ENCODE measurements around the gene CCDC127.

The CCDC127 gene

DNA sequence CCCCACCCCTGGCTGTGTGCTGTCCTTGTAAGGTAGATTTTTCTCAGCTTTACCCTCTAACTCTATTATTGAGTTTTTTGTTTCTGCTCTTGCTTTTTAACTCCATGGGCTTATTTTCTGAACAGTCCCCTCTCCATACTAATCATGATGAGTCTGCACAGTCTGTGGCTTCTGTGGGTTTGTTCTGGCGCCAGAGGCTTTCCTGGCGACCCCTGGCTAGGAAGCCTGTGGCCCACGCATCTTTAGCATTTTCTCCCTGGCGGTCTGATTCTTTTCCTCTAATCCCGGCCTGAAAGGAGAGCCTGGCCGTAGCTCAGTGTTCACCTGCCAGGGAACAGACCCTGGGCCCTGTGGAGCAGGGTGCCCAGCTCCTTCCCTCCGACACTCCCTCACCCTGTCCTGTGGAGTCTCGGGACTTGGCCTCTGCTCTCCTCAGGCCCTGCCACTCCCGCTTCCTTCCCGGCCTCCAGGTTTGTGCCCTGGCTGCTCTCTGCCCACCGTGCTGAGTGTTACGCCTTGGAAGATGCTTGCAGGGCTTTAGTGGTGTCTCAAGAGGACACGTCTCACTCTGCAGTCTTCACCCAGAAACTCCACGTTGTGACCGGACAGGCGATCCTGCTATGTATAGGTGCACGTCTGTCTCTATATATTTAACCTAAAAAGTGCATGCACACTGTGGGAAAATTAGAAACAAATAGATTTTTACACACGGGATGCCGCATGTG, 58.3 kb downstream of the CCDC127 start:
- ATAC-seq (no peak), DNase-seq (no peak)

DNA sequence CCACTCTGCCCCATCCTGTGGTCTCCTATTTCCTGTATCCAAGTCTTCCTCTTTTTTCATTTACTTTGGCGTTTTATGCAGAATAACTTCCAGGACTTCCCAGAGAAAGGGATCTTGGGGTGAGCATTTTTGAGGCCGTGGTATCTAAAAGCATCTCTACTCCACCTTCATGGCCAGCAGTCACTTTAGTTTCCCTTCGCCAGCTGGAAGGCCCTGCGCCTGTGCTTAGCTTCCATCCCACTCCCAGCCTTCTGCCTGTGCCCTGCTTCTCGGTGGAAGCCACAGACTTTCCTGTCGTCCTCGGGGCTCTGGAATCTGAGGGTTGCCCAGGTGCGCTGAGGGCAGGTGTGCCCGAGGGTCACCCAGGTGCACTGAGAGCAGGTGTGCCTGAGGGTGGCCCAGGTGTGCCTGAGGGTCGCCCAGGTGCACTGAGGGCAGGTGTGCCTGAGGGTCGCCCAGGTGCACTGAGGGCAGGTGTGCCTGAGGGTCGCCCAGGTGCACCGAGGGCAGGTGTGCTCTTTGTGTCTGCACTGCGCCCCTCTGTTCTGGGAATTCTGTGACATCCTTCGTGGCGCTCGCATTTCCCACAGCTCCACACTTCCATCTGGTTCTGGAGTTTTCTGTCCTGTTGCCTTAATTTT, 59.0 kb downstream of the CCDC127 start:
- ATAC-seq: no peak
- no peak for DNase-seq

DNA sequence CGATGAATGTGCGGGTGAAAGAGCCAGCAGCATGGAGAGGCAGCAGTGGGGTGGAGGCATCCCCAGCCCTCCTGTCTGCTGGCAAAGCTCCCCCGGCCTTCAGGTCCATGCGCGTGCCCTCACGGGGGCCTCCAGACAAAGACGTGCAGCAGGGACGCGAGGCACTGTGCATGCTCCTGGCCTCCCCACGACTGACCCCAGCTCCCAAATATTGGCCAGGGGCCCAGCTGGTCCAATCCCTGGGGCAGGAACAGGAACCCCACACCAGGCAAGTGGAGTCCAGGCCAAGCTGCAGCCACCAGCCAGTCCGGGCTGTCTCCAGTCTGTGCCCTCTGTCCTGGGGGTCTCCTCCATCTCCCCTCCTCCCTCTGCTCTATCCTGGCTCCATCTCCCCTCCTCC, 60.2 kb downstream of the CCDC127 start:
- DNase-seq (no peak), ATAC-seq (no peak)

DNA sequence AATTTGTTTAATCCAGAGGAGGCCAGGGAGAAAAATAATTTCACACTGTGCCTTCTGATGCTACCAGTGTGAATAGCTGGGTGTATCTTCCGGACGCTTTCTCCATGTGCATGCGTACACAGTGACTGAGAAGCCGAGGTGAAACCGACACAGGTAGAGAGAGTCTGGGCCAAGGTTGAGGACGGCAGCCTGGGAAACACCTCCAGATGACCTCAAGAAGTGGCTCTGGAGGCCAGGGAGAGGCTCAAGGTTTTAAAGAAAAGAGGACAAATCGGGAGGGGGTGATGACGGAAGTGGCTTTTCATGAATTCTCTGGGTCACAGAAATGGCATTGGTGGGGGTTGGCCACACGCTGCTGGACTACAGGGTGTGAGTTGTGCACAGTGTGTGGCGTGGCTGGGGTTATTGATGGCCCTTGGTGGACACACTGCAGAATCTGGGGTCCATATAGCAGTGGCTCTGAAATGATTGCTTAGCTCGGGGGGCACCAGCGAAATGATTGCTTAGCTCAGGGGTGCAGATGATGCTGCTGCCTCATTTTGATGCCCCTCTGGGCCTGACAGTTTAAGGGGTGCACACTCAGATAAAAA, 60.7 kb downstream of the CCDC127 start:
- ATAC-seq (no peak), DNase-seq (no peak)

DNA sequence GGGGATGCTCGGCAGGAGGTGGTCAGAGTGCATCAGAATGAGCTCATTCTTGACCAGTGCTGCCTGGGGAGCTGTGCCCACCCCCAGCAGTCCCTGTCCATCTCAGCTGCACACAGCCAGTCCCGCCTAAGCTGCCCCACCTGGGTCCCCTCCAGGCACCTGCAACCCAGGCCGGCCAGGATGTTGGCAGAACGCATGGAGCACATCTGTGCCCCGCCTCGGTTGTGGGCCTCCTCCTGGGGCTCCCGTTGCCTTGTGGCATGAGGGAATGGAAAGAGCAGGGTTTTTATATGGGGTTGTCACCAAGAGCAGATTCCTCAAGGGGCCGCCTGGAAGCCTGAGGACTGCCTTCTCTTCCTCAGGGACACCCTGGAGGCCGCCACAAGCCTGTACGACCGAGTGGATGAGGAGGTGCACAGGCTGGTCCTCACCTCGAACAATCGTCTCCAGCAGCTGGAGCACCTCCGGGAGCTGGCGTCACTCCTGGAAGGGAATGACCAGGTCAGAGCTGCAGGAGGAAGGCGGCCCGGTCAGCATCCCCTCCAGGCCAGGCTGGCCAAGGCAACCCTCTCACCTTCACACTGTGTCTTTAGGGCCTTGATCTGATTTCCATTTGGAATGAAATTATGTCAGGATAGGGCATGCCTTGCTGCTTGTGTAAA, 61.4 kb downstream of the CCDC127 start:
- DNase-seq (no peak), ATAC-seq (no peak)

DNA sequence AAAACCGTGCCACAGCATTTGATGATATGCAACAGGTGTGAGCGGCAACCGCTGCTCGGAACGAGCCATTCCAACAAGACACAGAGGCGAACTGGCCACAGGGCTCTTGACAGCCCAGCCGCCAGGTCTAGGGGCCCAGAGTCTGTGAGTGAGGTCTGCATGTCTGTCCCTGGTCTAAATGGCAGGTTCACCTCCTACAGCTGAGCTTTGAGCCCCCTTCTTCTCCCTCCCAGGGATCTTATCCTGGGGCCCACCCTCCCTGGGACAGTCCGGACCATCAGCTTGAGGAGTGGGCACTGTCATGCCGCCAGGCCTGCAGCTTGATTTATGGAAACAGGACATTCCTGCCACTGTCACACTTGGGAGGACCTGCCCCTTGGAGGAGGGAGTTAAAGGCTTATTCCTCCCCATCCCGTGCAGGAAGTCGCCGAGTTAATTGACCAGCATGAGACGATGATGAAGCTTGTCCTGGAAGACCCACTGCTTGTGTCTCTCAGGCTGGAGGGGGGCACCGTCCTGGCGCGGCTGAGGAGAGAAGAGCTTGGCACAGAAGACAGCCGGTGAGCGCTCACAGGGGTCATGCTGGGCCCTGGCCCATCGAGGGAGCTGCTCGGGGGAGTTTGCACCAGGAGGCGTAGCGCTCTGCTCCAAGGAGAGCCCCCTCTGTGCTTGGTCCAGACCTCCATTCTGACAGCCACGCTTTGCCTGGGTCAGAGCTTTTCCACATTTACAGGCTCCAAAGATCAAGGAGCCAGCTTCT, 62.1 kb downstream of the CCDC127 start:
- DNase-seq: no peak
- ATAC-seq: no peak

DNA sequence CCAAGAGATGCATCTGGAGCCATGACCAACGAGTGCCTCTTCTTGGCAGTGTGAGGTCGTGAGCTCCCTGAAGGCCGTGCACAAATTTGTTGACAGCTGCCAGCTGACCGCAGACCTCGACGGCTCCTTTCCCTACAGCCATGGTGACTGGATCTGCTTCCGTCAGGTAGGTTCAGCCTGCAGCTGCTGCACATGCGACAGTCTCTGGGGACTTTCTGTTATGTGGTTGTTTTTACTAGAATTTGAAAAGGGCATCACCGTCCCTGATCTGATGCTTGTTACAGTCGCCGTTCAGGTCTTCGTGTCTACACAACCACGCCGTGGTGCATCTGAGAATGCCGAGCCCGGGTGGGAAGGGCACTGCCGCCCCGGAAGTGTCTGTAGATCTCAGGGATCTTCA, 63.1 kb downstream of the CCDC127 start:
- ATAC-seq: no peak
- DNase-seq: no peak

DNA sequence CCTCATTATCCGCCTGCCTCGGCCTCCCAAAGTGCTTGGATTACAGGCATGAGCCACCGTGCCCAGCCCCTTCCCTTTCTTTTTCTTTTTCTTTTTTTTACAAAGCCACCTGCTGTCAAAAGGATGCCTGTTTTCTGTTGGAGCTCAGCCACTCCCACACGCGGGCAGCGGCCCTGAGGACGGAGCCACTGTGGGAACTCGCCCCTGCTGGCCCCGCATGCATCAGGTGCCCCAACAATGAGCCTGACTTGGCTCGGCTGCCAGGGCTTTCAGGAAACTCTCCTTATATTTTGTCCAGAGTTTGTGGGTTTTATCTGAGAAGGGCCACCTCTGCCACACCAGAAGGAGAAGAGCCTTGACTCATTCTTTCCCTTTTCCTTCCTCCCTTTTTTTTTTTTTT, 63.7 kb downstream of the CCDC127 start:
- no peak for ATAC-seq
- no peak for DNase-seq

DNA sequence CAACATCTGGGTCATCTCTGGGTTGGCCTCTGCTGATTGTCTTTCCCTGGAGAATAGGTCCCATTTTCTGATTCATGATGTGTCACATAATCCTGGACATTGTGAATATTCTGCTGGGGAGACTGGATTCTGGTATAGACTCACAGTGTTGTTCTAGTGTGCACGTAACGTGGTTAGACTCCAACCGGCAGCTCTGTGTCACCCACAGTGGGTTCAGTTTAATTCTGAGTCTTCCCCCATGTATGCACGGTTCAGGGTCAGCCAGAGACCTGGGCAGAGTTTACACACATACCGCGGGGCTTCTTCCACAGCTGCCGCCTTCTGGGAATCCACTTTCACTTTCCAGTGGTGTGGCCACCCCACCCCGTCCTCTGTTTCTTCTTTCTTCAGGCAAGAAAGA, 64.7 kb downstream of the CCDC127 start:
- DNase-seq (no peak), ATAC-seq (no peak)

DNA sequence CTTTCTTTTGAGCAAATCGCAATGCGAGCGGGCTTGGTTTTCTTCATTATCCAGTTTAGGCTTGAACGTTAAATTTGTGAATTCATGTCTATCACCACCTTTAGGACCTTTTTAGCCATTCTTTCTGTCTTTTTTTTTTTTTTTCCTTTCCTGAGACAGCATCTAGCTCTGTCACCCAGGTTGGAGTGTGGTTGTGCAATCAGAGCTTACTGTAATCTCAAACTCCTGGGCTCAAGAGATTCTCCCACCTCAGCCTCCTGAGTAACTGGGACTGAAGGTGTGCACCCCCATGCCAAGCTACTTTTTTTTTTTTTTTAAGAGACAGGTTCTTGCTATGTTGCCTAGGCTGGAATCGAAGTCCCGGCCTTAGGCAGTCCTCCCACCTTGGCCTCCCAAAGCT, 65.9 kb downstream of the CCDC127 start:
- no peak for ATAC-seq
- DNase-seq: no peak

DNA sequence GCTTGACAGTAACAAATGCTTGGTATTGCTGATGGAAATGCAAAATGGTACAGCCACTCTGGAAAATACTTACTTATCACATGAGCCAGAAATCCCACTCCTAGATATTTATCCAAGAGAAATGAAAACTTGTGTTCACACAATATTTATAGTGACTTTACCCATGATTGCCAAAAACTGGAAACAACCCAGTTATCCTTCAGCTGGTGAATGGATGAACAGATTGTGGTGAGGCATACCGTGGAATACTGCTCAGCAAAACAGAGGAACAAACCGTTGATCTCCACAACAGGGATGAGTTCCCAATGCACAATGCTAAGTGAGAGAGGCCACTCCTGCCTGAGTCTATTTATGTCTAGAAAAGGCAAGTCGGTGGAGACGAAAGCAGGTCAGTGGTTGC, 67.2 kb downstream of the CCDC127 start:
- no peak for ATAC-seq
- DNase-seq: no peak

DNA sequence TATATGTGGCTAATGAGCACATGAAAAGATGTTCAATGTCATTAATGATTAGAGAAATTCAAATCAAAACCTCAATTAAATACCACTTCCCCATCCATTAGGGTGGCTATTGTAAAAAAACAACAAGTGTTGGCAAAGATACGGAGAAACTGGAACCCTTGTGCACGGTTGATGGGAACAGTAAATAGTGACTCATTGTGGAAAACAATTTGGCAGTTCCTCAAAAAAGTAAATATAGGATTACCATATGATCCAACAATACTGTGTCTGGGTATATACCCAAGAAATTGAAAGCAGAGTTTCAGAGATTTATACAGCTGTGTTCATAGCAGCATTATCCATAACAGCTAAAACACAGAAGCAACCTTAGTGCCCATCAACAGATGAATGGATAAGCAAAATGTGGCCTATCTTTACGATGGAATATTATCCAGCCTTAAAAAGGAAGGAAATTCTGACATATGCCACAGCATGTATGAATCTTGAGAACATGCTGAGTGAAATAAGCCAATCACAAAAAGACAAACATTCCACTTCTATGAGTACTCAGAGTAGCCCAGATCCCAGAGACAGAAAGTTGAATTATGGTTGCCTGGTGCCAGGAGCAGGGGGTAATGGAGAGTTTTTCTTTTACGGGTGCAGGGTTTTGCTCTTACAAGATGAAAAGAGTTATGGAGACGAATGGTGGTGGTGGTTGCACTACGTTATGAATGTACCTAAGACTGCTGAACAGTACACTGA, 68.0 kb downstream of the CCDC127 start:
- ATAC-seq: no peak
- no peak for DNase-seq

DNA sequence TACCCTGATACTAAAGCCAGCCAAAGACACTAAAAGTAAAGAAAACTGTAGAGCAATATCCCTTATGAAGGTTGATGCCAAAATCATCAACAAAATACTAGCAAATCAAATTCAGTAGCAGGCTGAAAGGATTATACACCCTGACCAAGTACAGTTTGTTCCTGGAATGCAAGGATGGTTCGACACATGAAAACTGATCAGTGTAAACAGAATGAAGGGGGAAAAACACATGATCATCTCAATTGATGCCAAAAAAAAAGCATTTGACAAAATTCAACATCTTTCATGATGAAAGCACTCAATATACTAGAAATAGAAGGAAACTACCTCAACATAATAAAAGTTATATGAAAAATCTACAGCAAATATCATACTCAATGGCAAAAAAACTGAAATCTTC, 70.2 kb downstream of the CCDC127 start:
- ATAC-seq (no peak), DNase-seq (no peak)

All from stimulated activated naive CD8-positive, alpha-beta T cell treated with anti-CD3 and anti-CD28 coated beads, Interleukin-15, Interleukin-2, amounts not matched to agents 100 U/mL and 50 U/mL, for 24 hours (primary cell).